ENCODE data around the gene TNK2. TPM values are rescaled to one million over a fixed set of nuclear protein-coding genes. Genes with fewer than 3 reads are reported as not detected.
"Not testable (repeated sequence)": the region's sequence is repeated elsewhere in the genome, so short reads cannot be mapped to it uniquely, and the experiment has no call there.

Gene TNK2
- total RNA-seq, 1 donor from 2014 or later: 35.5 TPM

DNA sequence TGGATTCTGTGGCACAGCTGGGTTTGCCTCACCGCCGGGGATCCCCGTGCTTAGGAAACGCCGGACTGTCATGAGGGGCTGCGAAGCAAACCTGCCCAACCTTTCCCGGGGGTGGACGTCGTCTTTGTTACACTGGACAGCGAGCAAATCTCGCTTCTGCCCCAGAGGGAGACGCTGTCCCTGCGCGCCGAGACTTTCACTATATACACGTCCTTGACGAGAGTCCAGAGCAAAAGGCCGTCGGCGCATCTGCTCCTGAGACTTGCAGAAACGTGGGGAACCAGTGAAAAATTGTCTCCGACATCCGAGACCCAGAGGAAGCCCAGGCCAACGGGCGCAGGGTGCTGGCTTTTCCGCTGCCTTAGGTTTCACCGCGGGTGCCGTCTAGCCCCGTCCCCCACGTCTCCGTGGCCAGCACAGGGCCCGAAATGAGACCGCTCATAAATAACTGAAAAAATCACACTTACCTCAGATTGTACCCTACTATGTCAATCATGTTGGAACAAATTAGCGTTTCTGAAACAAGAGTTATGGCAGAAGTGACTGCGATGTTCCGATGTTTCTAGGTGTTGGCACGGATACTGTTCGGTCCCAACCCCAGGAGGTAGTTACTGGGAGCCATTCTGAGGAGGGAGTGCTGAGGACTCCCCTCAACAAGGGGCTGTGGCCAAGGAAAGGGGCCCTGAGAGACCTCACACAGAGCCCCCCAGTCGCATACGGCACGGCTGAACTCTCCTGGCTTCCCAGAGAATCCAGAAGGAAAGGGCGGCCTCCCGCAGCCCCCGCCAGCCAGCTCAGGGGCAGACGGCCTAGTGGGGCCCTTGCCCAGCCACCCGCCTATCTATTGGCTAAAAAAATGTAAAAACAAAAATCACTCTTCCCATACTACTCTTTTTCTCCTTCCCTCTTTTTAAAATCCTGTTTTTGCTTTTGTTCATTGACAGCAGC, 82.2 kb downstream of the TNK2 start:
- TF ChIP-seq, protein P1, sequence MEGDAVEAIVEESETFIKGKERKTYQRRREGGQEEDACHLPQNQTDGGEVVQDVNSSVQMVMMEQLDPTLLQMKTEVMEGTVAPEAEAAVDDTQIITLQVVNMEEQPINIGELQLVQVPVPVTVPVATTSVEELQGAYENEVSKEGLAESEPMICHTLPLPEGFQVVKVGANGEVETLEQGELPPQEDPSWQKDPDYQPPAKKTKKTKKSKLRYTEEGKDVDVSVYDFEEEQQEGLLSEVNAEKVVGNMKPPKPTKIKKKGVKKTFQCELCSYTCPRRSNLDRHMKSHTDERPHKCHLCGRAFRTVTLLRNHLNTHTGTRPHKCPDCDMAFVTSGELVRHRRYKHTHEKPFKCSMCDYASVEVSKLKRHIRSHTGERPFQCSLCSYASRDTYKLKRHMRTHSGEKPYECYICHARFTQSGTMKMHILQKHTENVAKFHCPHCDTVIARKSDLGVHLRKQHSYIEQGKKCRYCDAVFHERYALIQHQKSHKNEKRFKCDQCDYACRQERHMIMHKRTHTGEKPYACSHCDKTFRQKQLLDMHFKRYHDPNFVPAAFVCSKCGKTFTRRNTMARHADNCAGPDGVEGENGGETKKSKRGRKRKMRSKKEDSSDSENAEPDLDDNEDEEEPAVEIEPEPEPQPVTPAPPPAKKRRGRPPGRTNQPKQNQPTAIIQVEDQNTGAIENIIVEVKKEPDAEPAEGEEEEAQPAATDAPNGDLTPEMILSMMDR (IDR thresholded peaks at IDR 0.05): no peak
- no peak for DNase-seq (ENCODE audit: low spot score)
- no peak overlapping the region for H3K4me3 Mint-ChIP-seq (ENCODE audit: unreplicated experiment)
- no peaks in the 10 kb centered on the region for H3K36me3 Mint-ChIP-seq (ENCODE audit: low read depth)
- no peak overlapping the region for H3K27ac Mint-ChIP-seq (ENCODE audit: unreplicated experiment)
- H3K4me1 Mint-ChIP-seq (ENCODE audit: low read depth): no peaks in the 10 kb centered on the region
- H3K9me3 Mint-ChIP-seq (ENCODE audit: low read depth): no peaks in the 10 kb centered on the region
- H3K27me3 Mint-ChIP-seq (ENCODE audit: low read depth): peaks cover 9% of the 10 kb centered on the region

DNA sequence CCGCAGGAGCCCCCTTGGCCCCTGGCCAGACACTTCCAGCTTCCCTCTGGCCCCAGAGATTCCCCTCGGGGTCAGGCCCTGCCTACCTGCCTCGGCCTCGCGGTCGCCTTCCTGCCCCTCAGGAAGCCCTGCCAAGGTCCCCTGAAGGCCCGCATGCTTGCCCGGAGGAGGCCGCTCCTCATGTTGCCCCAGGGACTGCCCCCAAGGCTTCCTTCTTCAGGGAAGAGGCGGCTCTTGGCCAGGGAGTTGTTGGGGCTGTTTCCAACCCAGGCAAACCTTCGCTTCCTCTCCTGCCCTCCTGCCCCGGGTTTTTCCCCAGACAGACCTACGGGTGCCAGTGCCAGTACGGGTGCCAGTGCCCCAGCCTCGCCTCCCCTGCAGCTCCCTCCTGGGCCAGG, 83.2 kb downstream of the TNK2 start:
- Mint-ChIP-seq H3K9me3 (ENCODE audit: low read depth) (no peaks in the 10 kb centered on the region), H3K4me1 (ENCODE audit: low read depth) (no peaks in the 10 kb centered on the region), H3K4me3 (ENCODE audit: unreplicated experiment) (no peak overlapping the region), H3K27me3 (ENCODE audit: low read depth) (peaks cover 10% of the 10 kb centered on the region), H3K27ac (ENCODE audit: unreplicated experiment) (no peak overlapping the region), H3K36me3 (ENCODE audit: low read depth) (no peaks in the 10 kb centered on the region)
- DNase-seq (ENCODE audit: low spot score): no peak
- TF ChIP-seq, protein P1 (IDR thresholded peaks at IDR 0.05): no peak

DNA sequence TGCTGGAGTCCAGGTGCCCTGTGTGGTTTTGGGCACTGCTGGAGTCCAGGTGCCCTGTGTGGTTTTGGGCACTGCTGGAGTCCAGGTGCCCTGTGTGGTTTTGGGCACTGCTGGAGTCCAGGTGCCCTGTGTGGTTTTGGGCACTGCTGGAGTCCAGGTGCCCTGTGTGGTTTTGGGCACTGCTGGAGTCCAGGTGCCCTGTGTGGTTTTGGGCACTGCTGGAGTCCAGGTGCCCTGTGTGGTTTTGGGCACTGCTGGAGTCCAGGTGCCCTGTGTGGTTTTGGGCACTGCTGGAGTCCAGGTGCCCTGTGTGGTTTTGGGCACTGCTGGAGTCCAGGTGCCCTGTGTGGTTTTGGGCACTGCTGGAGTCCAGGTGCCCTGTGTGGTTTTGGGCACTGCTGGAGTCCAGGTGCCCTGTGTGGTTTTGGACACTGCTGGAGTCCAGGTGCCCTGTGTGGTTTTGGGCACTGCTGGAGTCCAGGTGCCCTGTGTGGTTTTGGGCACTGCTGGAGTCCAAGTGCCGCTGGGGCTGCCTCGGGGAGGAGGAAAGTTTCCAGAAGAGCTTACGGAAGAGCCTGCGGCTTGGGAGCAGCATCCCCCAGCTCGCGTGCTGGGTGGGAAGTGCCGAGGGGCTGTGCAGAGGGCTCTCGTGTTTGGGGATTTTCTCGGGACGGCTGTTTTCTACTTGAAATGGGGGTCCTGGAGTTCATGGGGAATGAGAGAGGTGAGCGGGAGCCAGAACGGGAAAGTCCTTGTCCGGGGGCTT, 83.7 kb downstream of the TNK2 start:
- not testable (repeated sequence) for H3K4me1 Mint-ChIP-seq (ENCODE audit: low read depth); H3K27ac Mint-ChIP-seq (ENCODE audit: unreplicated experiment); H3K36me3 Mint-ChIP-seq (ENCODE audit: low read depth); DNase-seq (ENCODE audit: low spot score); H3K9me3 Mint-ChIP-seq (ENCODE audit: low read depth); H3K4me3 Mint-ChIP-seq (ENCODE audit: unreplicated experiment)
- H3K27me3 Mint-ChIP-seq (ENCODE audit: low read depth): peaks cover 14% of the 10 kb centered on the region

DNA sequence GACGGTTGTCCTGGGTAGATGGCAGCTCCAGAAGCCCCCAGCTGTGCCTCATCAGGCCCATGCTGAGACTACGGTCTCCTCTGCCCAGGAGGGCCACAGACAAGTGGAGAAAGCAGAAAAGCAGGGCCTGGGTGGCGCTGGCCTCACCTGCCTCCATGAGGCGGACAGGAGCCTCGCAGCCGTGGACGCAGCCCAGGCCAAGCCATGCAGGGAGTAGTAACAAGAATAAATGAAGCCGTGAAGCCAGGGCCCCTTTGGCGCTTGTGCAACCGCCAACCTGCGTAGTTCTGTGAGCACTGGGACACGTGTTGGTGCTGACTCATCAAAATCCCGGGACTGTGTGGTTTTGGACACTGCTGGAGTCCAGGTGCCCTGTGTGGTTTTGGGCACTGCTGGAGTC, 84.4 kb downstream of the TNK2 start:
- no peak for DNase-seq (ENCODE audit: low spot score)
- no peaks in the 10 kb centered on the region for H3K9me3 Mint-ChIP-seq (ENCODE audit: low read depth)
- H3K36me3 Mint-ChIP-seq (ENCODE audit: low read depth): no peaks in the 10 kb centered on the region
- peaks cover 12% of the 10 kb centered on the region for H3K27me3 Mint-ChIP-seq (ENCODE audit: low read depth)
- TF ChIP-seq, protein P1 (IDR thresholded peaks at IDR 0.05): no peak
- H3K27ac Mint-ChIP-seq (ENCODE audit: unreplicated experiment): no peak overlapping the region
- H3K4me1 Mint-ChIP-seq (ENCODE audit: low read depth): no peaks in the 10 kb centered on the region
- H3K4me3 Mint-ChIP-seq (ENCODE audit: unreplicated experiment): no peak overlapping the region

DNA sequence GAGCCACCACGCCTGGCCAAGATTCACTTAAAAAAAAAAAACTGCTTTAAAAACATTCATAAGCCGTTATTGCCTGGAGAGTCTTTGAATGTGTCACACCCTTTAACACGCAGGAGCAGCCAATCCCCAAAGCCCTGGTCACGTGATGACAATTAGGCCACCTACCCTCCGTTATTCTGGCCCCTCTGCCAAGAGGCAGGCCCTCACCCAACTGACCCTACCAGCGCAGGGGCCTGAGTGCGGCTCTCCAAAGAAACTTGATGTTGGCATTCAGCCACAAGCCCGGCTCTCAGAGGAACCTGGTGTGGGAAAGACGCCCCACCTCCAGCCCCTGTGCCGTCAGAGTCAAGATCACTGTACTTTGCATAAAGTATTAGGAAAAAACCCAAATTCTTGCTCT, 85.1 kb downstream of the TNK2 start:
- TF ChIP-seq, protein P1 (IDR thresholded peaks at IDR 0.05): no peak
- H3K9me3 Mint-ChIP-seq (ENCODE audit: low read depth): no peaks in the 10 kb centered on the region
- no peak for DNase-seq (ENCODE audit: low spot score)
- no peak overlapping the region for H3K27ac Mint-ChIP-seq (ENCODE audit: unreplicated experiment)
- no peaks in the 10 kb centered on the region for H3K4me1 Mint-ChIP-seq (ENCODE audit: low read depth)
- no peak overlapping the region for H3K4me3 Mint-ChIP-seq (ENCODE audit: unreplicated experiment)
- H3K27me3 Mint-ChIP-seq (ENCODE audit: low read depth): peaks cover 12% of the 10 kb centered on the region
- no peaks in the 10 kb centered on the region for H3K36me3 Mint-ChIP-seq (ENCODE audit: low read depth)

Data from chondrocyte (in vitro differentiated cells).